ENCODE data around the gene KLHDC8B.

KLHDC8B gene

GRCh38 chr3:49166752-49167556 is 4.4 kb upstream of the KLHDC8B start:
- Histone ChIP-seq H3K4me3 (ENCODE audit: low read length in 2 of 2) (peak overlapping the region; percentile 81 to 89), H3K27ac (ENCODE audit: low read depth in 2 of 2, low read length in 2 of 2) (peak overlapping the region; percentile 70 to 75), H3K9ac (ENCODE audit: low read depth in 1 of 2, low read length in 2 of 2) (no peak overlapping the region)

GRCh38 chr3:49170744-49171118 is 667 bp upstream of the KLHDC8B start:
- H3K27me3 ChIP-seq (ENCODE audit: control insufficient read depth in 2 of 2, insufficient read depth in 2 of 2, low read length in 2 of 2) = no peaks in the 10 kb centered on the region
- H3K27ac ChIP-seq (ENCODE audit: low read depth in 2 of 2, low read length in 2 of 2) = peak overlapping the region; percentile 57 to 64
- peaks cover 23 to 26% of the 10 kb centered on the region in 2 donors for H3K4me1 ChIP-seq (ENCODE audit: control insufficient read depth in 2 of 2, insufficient read depth in 2 of 2, low read length in 2 of 2)

More at GRCh38 chr3:49166752-49167556, 4.4 kb upstream of the KLHDC8B start:
- no peaks in the 10 kb centered on the region for H3K9me3 ChIP-seq (ENCODE audit: control insufficient read depth in 2 of 2, low read length in 2 of 2)
- H3K36me3 ChIP-seq (ENCODE audit: control insufficient read depth in 2 of 2, insufficient read depth in 2 of 2, low read length in 2 of 2) = peaks cover 14 to 17% of the 10 kb centered on the region in 2 donors
- no peaks in the 10 kb centered on the region for H3K27me3 ChIP-seq (ENCODE audit: control insufficient read depth in 2 of 2, insufficient read depth in 2 of 2, low read length in 2 of 2)
- H3K4me1 ChIP-seq (ENCODE audit: control insufficient read depth in 2 of 2, insufficient read depth in 2 of 2, low read length in 2 of 2) = peaks cover 12 to 23% of the 10 kb centered on the region in 2 donors

GRCh38 chr3:49171775-49172500 is 540 bp downstream of the KLHDC8B start:
- Histone ChIP-seq H3K9ac (ENCODE audit: low read depth in 1 of 2, low read length in 2 of 2) (peak overlapping the region; percentile 66 to 83), H3K36me3 (ENCODE audit: control insufficient read depth in 2 of 2, insufficient read depth in 2 of 2, low read length in 2 of 2) (peaks cover 0 to 8% of the 10 kb centered on the region in 2 donors), H3K27ac (ENCODE audit: low read depth in 2 of 2, low read length in 2 of 2) (peak overlapping the region; percentile 57 to 64), H3K27me3 (ENCODE audit: control insufficient read depth in 2 of 2, insufficient read depth in 2 of 2, low read length in 2 of 2) (no peaks in the 10 kb centered on the region), H3K4me3 (ENCODE audit: low read length in 2 of 2) (peak overlapping the region; percentile 79 to 91), H3K9me3 (ENCODE audit: control insufficient read depth in 2 of 2, low read length in 2 of 2) (no peaks in the 10 kb centered on the region), H3K4me1 (ENCODE audit: control insufficient read depth in 2 of 2, insufficient read depth in 2 of 2, low read length in 2 of 2) (peaks cover 17 to 22% of the 10 kb centered on the region in 2 donors)

More at GRCh38 chr3:49170744-49171118, 667 bp upstream of the KLHDC8B start:
- peak overlapping the region; percentile 77 to 83 for H3K9ac ChIP-seq (ENCODE audit: low read depth in 1 of 2, low read length in 2 of 2)
- peak overlapping the region; percentile 79 to 91 for H3K4me3 ChIP-seq (ENCODE audit: low read length in 2 of 2)
- H3K36me3 ChIP-seq (ENCODE audit: control insufficient read depth in 2 of 2, insufficient read depth in 2 of 2, low read length in 2 of 2) = peaks cover 0 to 2% of the 10 kb centered on the region in 2 donors
- H3K9me3 ChIP-seq (ENCODE audit: control insufficient read depth in 2 of 2, low read length in 2 of 2) = no peaks in the 10 kb centered on the region

GRCh38 chr3:49172551-49173041 is 1.2 kb downstream of the KLHDC8B start:
- peak overlapping the region in 1 of 2 donors; percentile 91 for H3K4me3 ChIP-seq (ENCODE audit: low read length in 2 of 2)
- peaks cover 17 to 22% of the 10 kb centered on the region in 2 donors for H3K4me1 ChIP-seq (ENCODE audit: control insufficient read depth in 2 of 2, insufficient read depth in 2 of 2, low read length in 2 of 2)
- no peaks in the 10 kb centered on the region for H3K9me3 ChIP-seq (ENCODE audit: control insufficient read depth in 2 of 2, low read length in 2 of 2)
- peak overlapping the region in 1 of 2 donors; percentile 57 for H3K27ac ChIP-seq (ENCODE audit: low read depth in 2 of 2, low read length in 2 of 2)
- H3K9ac ChIP-seq (ENCODE audit: low read depth in 1 of 2, low read length in 2 of 2) = peak overlapping the region; percentile 66 to 83
- no peaks in the 10 kb centered on the region for H3K27me3 ChIP-seq (ENCODE audit: control insufficient read depth in 2 of 2, insufficient read depth in 2 of 2, low read length in 2 of 2)
- H3K36me3 ChIP-seq (ENCODE audit: control insufficient read depth in 2 of 2, insufficient read depth in 2 of 2, low read length in 2 of 2) = peaks cover 0 to 8% of the 10 kb centered on the region in 2 donors

GRCh38 chr3:49173116-49173791 is 1.9 kb downstream of the KLHDC8B start:
- H3K9ac ChIP-seq (ENCODE audit: low read depth in 1 of 2, low read length in 2 of 2) = peak overlapping the region; percentile 66 to 83
- peak overlapping the region in 1 of 2 donors; percentile 57 for H3K27ac ChIP-seq (ENCODE audit: low read depth in 2 of 2, low read length in 2 of 2)
- no peaks in the 10 kb centered on the region for H3K9me3 ChIP-seq (ENCODE audit: control insufficient read depth in 2 of 2, low read length in 2 of 2)
- no peaks in the 10 kb centered on the region for H3K27me3 ChIP-seq (ENCODE audit: control insufficient read depth in 2 of 2, insufficient read depth in 2 of 2, low read length in 2 of 2)
- peaks cover 0 to 8% of the 10 kb centered on the region in 2 donors for H3K36me3 ChIP-seq (ENCODE audit: control insufficient read depth in 2 of 2, insufficient read depth in 2 of 2, low read length in 2 of 2)
- peaks cover 17 to 22% of the 10 kb centered on the region in 2 donors for H3K4me1 ChIP-seq (ENCODE audit: control insufficient read depth in 2 of 2, insufficient read depth in 2 of 2, low read length in 2 of 2)
- H3K4me3 ChIP-seq (ENCODE audit: low read length in 2 of 2) = peak overlapping the region in 1 of 2 donors; percentile 91

- Histone ChIP-seq H3K4me3 (ENCODE audit: low read length in 2 of 2) (no peak overlapping the region), H3K27me3 (ENCODE audit: control insufficient read depth in 2 of 2, insufficient read depth in 2 of 2, low read length in 2 of 2) (no peaks in the 10 kb centered on the region), H3K9ac (ENCODE audit: low read depth in 1 of 2, low read length in 2 of 2) (no peak overlapping the region), H3K36me3 (ENCODE audit: control insufficient read depth in 2 of 2, insufficient read depth in 2 of 2, low read length in 2 of 2) (peaks cover 0 to 8% of the 10 kb centered on the region in 2 donors), H3K4me1 (ENCODE audit: control insufficient read depth in 2 of 2, insufficient read depth in 2 of 2, low read length in 2 of 2) (peaks cover 17 to 22% of the 10 kb centered on the region in 2 donors), H3K9me3 (ENCODE audit: control insufficient read depth in 2 of 2, low read length in 2 of 2) (no peaks in the 10 kb centered on the region), H3K27ac (ENCODE audit: low read depth in 2 of 2, low read length in 2 of 2) (peak overlapping the region in 1 of 2 donors; percentile 57)
These were observed 2.4 kb downstream of the KLHDC8B start for GRCh38 chr3:49173792-49174170.

- Histone ChIP-seq H3K9me3 (ENCODE audit: control insufficient read depth in 2 of 2, low read length in 2 of 2) (no peaks in the 10 kb centered on the region), H3K27ac (ENCODE audit: low read depth in 2 of 2, low read length in 2 of 2) (no peak overlapping the region), H3K9ac (ENCODE audit: low read depth in 1 of 2, low read length in 2 of 2) (no peak overlapping the region), H3K4me1 (ENCODE audit: control insufficient read depth in 2 of 2, insufficient read depth in 2 of 2, low read length in 2 of 2) (peaks cover 17 to 22% of the 10 kb centered on the region in 2 donors), H3K27me3 (ENCODE audit: control insufficient read depth in 2 of 2, insufficient read depth in 2 of 2, low read length in 2 of 2) (no peaks in the 10 kb centered on the region), H3K4me3 (ENCODE audit: low read length in 2 of 2) (no peak overlapping the region), H3K36me3 (ENCODE audit: control insufficient read depth in 2 of 2, insufficient read depth in 2 of 2, low read length in 2 of 2) (peaks cover 0 to 8% of the 10 kb centered on the region in 2 donors)
These were observed 3.1 kb downstream of the KLHDC8B start for GRCh38 chr3:49174397-49174985.

GRCh38 chr3:49175530-49175929 is 4.1 kb downstream of the KLHDC8B start:
- Histone ChIP-seq H3K27me3 (ENCODE audit: control insufficient read depth in 2 of 2, insufficient read depth in 2 of 2, low read length in 2 of 2) (peaks cover 0 to 2% of the 10 kb centered on the region in 2 donors), H3K4me3 (ENCODE audit: low read length in 2 of 2) (no peak overlapping the region), H3K36me3 (ENCODE audit: control insufficient read depth in 2 of 2, insufficient read depth in 2 of 2, low read length in 2 of 2) (peaks cover 0 to 8% of the 10 kb centered on the region in 2 donors), H3K4me1 (ENCODE audit: control insufficient read depth in 2 of 2, insufficient read depth in 2 of 2, low read length in 2 of 2) (peaks cover 15 to 19% of the 10 kb centered on the region in 2 donors), H3K9ac (ENCODE audit: low read depth in 1 of 2, low read length in 2 of 2) (no peak overlapping the region), H3K27ac (ENCODE audit: low read depth in 2 of 2, low read length in 2 of 2) (no peak overlapping the region), H3K9me3 (ENCODE audit: control insufficient read depth in 2 of 2, low read length in 2 of 2) (no peaks in the 10 kb centered on the region)

- H3K9me3 ChIP-seq (ENCODE audit: control insufficient read depth in 2 of 2, low read length in 2 of 2) = no peaks in the 10 kb centered on the region
- H3K27me3 ChIP-seq (ENCODE audit: control insufficient read depth in 2 of 2, insufficient read depth in 2 of 2, low read length in 2 of 2) = peaks cover 0 to 2% of the 10 kb centered on the region in 2 donors
- H3K27ac ChIP-seq (ENCODE audit: low read depth in 2 of 2, low read length in 2 of 2) = no peak overlapping the region
- no peak overlapping the region for H3K9ac ChIP-seq (ENCODE audit: low read depth in 1 of 2, low read length in 2 of 2)
- H3K36me3 ChIP-seq (ENCODE audit: control insufficient read depth in 2 of 2, insufficient read depth in 2 of 2, low read length in 2 of 2) = peaks cover 0 to 8% of the 10 kb centered on the region in 2 donors
- no peak overlapping the region for H3K4me3 ChIP-seq (ENCODE audit: low read length in 2 of 2)
- H3K4me1 ChIP-seq (ENCODE audit: control insufficient read depth in 2 of 2, insufficient read depth in 2 of 2, low read length in 2 of 2) = peaks cover 9 to 14% of the 10 kb centered on the region in 2 donors
These were observed 5.7 kb downstream of the KLHDC8B start for GRCh38 chr3:49177073-49177472.

All from mucosa of rectum (tissue), 2 donors.